Measurements from ENCODE around the gene TMC5.

DNA sequence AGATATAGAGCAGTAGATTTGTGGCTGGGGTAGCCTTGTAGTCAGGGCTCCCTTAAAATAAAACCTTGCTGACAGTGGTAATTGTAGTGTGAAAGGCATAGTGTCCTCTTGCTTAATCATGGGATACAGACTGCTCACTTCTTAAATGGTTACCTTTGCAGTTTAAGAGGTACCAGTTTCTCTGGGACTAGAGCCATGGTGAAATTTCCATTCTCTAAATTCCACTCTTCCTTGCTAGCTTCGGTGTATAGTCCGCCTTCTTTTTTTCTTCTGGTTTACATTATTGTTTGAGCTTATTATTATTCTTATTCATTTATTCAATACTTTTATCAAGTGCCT, 107.7 kb downstream of the TMC5 start:
- no peak for TF ChIP-seq CTCF (IDR thresholded peaks at IDR 0.05)
- TF ChIP-seq POLR2A (IDR thresholded peaks at IDR 0.05), result no peak
